Pancreas (tissue), 10 donors: ENCODE data around the gene FAAP100. TPM values are rescaled to one million over a fixed set of nuclear protein-coding genes. Genes with fewer than 3 reads are reported as not detected.

Source experiments
- ATAC-seq, 4 donors: fragments of 200-7000 bp; cut with Tn5 transposase; one replicate each; pipeline versions ENCODE4 v1.8.0 to v1.9.1; 2020; ENCODE audit warnings: mild to moderate bottlenecking in 4 of 4, moderate library complexity in 4 of 4
- DNase-seq, 6 donors: peaks; one replicate each; pipeline ENCODE4 v3.0.0-alpha.2; 2020
- FAIRE-seq: peaks from 2 replicates; lab custom pipeline; 2012; peaks lifted over from hg19 to GRCh38; lab: Jason Lieb, UNC
- H3K27ac ChIP-seq, 4 donors: fragments of 200-600 bp; sonication (generic); 1 replicate in 3 of 4; 2 replicates in 1 of 4; pipeline versions ENCODE4 v1.5.0 to v1.8.0; 2020
- H3K27me3 ChIP-seq, 4 donors: fragments of 200-600 bp; one replicate each; pipeline ENCODE4 v1.8.0; 2021
- H3K36me3 ChIP-seq, 3 donors: fragments of 200-600 bp; sonication (generic) in 1 of 3; one replicate each; pipeline versions ENCODE4 v1.5.0 to v1.8.0; 2020 to 2021
- H3K4me1 ChIP-seq, 3 donors: fragments of 200-600 bp; one replicate each; pipeline ENCODE4 v1.8.0; 2021
- H3K4me3 ChIP-seq, 4 donors: fragments of 200-600 bp; sonication (generic) in 2 of 4; one replicate each; pipeline versions ENCODE4 v1.5.0 to v1.8.0; 2020 to 2021
- H3K9me3 ChIP-seq, 4 donors: fragments of 200-600 bp; one replicate each; pipeline ENCODE4 v1.8.0; 2021
- WGBS, 2 donors: extraction: QIAGEN DNeasy Blood & Tissue Kit; methylation state at CpG; one replicate each; pipeline ENCODE4 v1.1.7; 2013; 5-methylcytosine and 5-hydroxymethylcytosine counted together
- intact Hi-C, 3 donors: fragments of 100-400 bp; cut with DNase I; formaldehyde crosslinking; loops; one replicate each; pipeline versions ENCODE4 v1.11.1 to v1.14.2; 2022
- polyA plus RNA-seq, 2 donors: library from polyadenylated mRNA; stranded (reverse); fragments of 200-250 nt; gene quantifications; one replicate each; pipeline ENCODE4 v1.2.3, GENCODE V29; 2013
- total RNA-seq, 6 donors: library from RNA; stranded (reverse); fragmentation: NEBNext Ultra II Directional in 4 of 6; extraction: Animal tissue kit (Norgen Biotek cat#: 25700) in 4 of 6; gene quantifications; one replicate each; pipeline versions ENCODE4 v1.2.1 to v1.2.4, GENCODE V29; 2021 to 2023
- TF ChIP-seq, protein P1 (sequence below), 4 donors: fragments of 200-600 bp; sonication (generic) in 3 of 4; IDR thresholded peaks; one replicate each; pipeline versions ENCODE4 v1.5.0 to v1.8.0; 2021; ENCODE audit warnings: antibody characterized with exemption in 4 of 4
- donor health status: healthy with polysubstance abuse.
- donor health status: DM: no; HTN: no; CAD: no; lungs with moderate emphysema.
- donor health status: DM: no; HTN: no; CAD: no.
- donor health status: control.
- donor health status: control.
- donor health status: Bipolar disorder and iron deficiency.
- donor health status: DM: yes; HTN: yes; CAD: no.
- donor health status: DM: no; HTN: no; CAD: no.
- donor health status: DM: no; HTN: no; CAD: no.
- donor health status: DM: yes; HTN: yes; CAD: no.

The FAAP100 gene
- total and polyA plus RNA-seq, 8 donors, result 9.4 to 66.0 (median 14.8) TPM

- 87 to 88% methylated on average over 15 of the region's 15 CpGs for WGBS, 2 donors
- intact Hi-C loops, result loop anchor here in 1 of 3 donors (5.0 kb wide), 1 partner anchor 295 kb away; no protein-coding TSS in a partner anchor
- Histone ChIP-seq H3K27me3 (no peaks in the 10 kb centered on the region), H3K4me1 (peaks cover 0 to 5% (median 0%) of the 10 kb centered on the region in 3 donors), H3K27ac (no peak overlapping the region), H3K36me3 (peaks cover 0 to 34% (median 7%) of the 10 kb centered on the region in 3 donors), H3K4me3 (no peak overlapping the region), H3K9me3 (no peaks in the 10 kb centered on the region)
- FAIRE-seq (no peak), DNase-seq (peak in 4 of 6 donors; percentile 35 to 72 (median 49)), ATAC-seq (no peak)
- TF ChIP-seq, protein P1, sequence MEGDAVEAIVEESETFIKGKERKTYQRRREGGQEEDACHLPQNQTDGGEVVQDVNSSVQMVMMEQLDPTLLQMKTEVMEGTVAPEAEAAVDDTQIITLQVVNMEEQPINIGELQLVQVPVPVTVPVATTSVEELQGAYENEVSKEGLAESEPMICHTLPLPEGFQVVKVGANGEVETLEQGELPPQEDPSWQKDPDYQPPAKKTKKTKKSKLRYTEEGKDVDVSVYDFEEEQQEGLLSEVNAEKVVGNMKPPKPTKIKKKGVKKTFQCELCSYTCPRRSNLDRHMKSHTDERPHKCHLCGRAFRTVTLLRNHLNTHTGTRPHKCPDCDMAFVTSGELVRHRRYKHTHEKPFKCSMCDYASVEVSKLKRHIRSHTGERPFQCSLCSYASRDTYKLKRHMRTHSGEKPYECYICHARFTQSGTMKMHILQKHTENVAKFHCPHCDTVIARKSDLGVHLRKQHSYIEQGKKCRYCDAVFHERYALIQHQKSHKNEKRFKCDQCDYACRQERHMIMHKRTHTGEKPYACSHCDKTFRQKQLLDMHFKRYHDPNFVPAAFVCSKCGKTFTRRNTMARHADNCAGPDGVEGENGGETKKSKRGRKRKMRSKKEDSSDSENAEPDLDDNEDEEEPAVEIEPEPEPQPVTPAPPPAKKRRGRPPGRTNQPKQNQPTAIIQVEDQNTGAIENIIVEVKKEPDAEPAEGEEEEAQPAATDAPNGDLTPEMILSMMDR (IDR thresholded peaks at IDR 0.05), result no peak
These were observed 9.5 kb downstream of the FAAP100 start for GRCh38 chr17:81542431-81543338.

GRCh38 chr17:81541123-81541522 is 11.0 kb downstream of the FAAP100 start:
- ATAC-seq (no peak), FAIRE-seq (no peak), DNase-seq (peak in 1 of 6 donors; percentile 57)
- peaks cover 0 to 10% (median 0%) of the 10 kb centered on the region in 3 donors for H3K4me1 ChIP-seq
- no peaks in the 10 kb centered on the region for H3K9me3 ChIP-seq
- H3K27ac ChIP-seq, result no peak overlapping the region
- H3K27me3 ChIP-seq, result no peaks in the 10 kb centered on the region
- intact Hi-C loops, result loop anchor here in 1 of 3 donors (5.0 kb wide), 1 partner anchor 294 kb away; no protein-coding TSS in a partner anchor
- TF ChIP-seq, protein P1 (IDR thresholded peaks at IDR 0.05), result no peak
- peaks cover 0 to 21% (median 1%) of the 10 kb centered on the region in 3 donors for H3K36me3 ChIP-seq
- 88 to 91% methylated on average over 17 of the region's 17 CpGs for WGBS, 2 donors
- H3K4me3 ChIP-seq, result no peak overlapping the region

DNA sequence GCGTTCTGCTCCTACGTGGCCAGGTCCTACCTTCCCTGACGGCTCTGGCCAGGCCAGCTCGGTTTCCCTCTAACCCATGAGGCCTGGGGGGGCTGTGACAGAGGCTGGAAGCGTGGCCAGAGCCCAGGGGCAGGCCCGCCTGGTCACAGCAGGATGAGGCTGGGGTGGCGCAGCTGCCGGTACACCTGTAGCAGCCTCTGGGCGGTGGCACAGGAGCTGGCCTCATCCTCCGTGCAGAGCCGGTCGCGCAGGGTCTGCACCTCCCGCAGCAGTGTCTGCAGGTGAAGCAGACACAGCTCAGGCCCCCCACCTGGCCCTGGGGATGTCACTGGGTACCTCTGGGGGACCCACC is 11.5 kb downstream of the FAAP100 start:
- Histone ChIP-seq H3K27me3 (no peaks in the 10 kb centered on the region), H3K27ac (no peak overlapping the region), H3K4me3 (no peak overlapping the region), H3K4me1 (peaks cover 0 to 13% (median 0%) of the 10 kb centered on the region in 3 donors), H3K36me3 (peaks cover 0 to 17% (median 0%) of the 10 kb centered on the region in 3 donors), H3K9me3 (no peaks in the 10 kb centered on the region)
- intact Hi-C loops, result loop anchor here in 1 of 3 donors (5.0 kb wide), 1 partner anchor 293 kb away; no protein-coding TSS in a partner anchor
- FAIRE-seq (no peak), DNase-seq (peak in 3 of 6 donors; percentile 21 to 75 (median 56)), ATAC-seq (no peak)
- TF ChIP-seq, protein P1 (IDR thresholded peaks at IDR 0.05), result no peak
- WGBS, 2 donors, result 94 to 96% methylated on average over 14 of the region's 14 CpGs

- peaks cover 0 to 13% (median 0%) of the 10 kb centered on the region in 3 donors for H3K4me1 ChIP-seq
- 94 to 97% methylated on average over 25 to 28 of the region's 28 CpGs for WGBS, 2 donors
- FAIRE-seq (no peak), DNase-seq (peak in 3 of 6 donors; percentile 18 to 74 (median 30)), ATAC-seq (no peak)
- intact Hi-C loops, result loop anchor here in 1 of 3 donors (5.0 kb wide), 2 partner anchors 293 to 398 kb away; no protein-coding TSS in a partner anchor
- no peaks in the 10 kb centered on the region for H3K27me3 ChIP-seq
- no peak overlapping the region for H3K4me3 ChIP-seq
- H3K9me3 ChIP-seq, result no peaks in the 10 kb centered on the region
- TF ChIP-seq, protein P1 (IDR thresholded peaks at IDR 0.05), result no peak
- peaks cover 0 to 12% (median 0%) of the 10 kb centered on the region in 3 donors for H3K36me3 ChIP-seq
- H3K27ac ChIP-seq, result no peak overlapping the region
These were observed 12.0 kb downstream of the FAAP100 start for GRCh38 chr17:81539961-81540675.
